H1 (cell line): ENCODE data around the gene MARS2. TPM values are rescaled to one million over a fixed set of nuclear protein-coding genes. Genes with fewer than 3 reads are reported as not detected.

ENCODE experiments used
- CTCF ChIA-PET: fragments of 300-600 bp; sonication (Branson Sonifier 250); formaldehyde crosslinking; loops from one replicate; lab custom pipeline; 2021; ENCODE audit not compliant: partially characterized antibody; lab: Charles Lee
- POLR2A ChIA-PET: fragments of 300-600 bp; sonication (Branson Sonifier 250); formaldehyde crosslinking; loops from one replicate; lab custom pipeline; 2021; ENCODE audit warnings: inconsistent platforms; ENCODE audit not compliant: partially characterized antibody; lab: Charles Lee
- DNase-seq, 2 experiments: peaks; one replicate each; pipeline versions ENCODE4 v3.0.0 to v3.0.0-alpha.2; 2010 to 2022; ENCODE audit warnings: low spot score in 2 of 2, low read depth in 1 of 2, mixed read lengths in 1 of 2
- FAIRE-seq: peaks from 2 replicates; lab custom pipeline; 2011; peaks lifted over from hg19 to GRCh38; lab: Jason Lieb, UNC
- H2AFZ ChIP-seq: 2 replicates; pipeline ENCODE4 v1.8.1; 2012; ENCODE audit warnings: low read length, inconsistent platforms
- H2AK5ac ChIP-seq: 2 replicates; pipeline ENCODE4 v1.6.1; 2013; ENCODE audit warnings: low read depth, low read length
- H2BK120ac ChIP-seq: replicated peaks from 2 replicates; pipeline ENCODE3; 2013; ENCODE audit warnings: low read depth, low read length, inconsistent platforms
- H2BK12ac ChIP-seq: 2 replicates; pipeline ENCODE4 v1.6.1; 2013; ENCODE audit warnings: low read depth, low read length
- H2BK15ac ChIP-seq: 2 replicates; pipeline ENCODE4 v1.6.1; 2013; ENCODE audit warnings: low read length
- H2BK20ac ChIP-seq: 2 replicates; pipeline ENCODE4 v1.6.1; 2013; ENCODE audit warnings: low read length
- H2BK5ac ChIP-seq: 2 replicates; pipeline ENCODE4 v1.6.1; 2013; ENCODE audit warnings: low read depth, low read length
- H3K14ac ChIP-seq: 2 replicates; pipeline ENCODE4 v1.6.1; 2013; ENCODE audit warnings: inconsistent platforms; ENCODE audit not compliant: insufficient read length
- H3K18ac ChIP-seq: 2 replicates; pipeline ENCODE4 v1.6.1; 2013; ENCODE audit warnings: low read length; ENCODE audit errors: extremely low read depth
- H3K23ac ChIP-seq: 2 replicates; pipeline ENCODE4 v1.6.1; 2013; ENCODE audit warnings: inconsistent platforms; ENCODE audit not compliant: insufficient read length
- H3K23me2 ChIP-seq: 2 replicates; pipeline ENCODE4 v1.6.1; 2013; ENCODE audit warnings: low read depth, low read length
- H3K27ac ChIP-seq: 2 replicates; pipeline ENCODE4 v1.6.1; 2011; ENCODE audit warnings: low read depth, low read length, inconsistent platforms
- H3K27me3 ChIP-seq, 4 experiments: replicated peaks in 1 of 4; 1 replicate in 1 of 4; 2 replicates in 3 of 4; pipeline versions ENCODE4 v1.6.1 to v1.8.1; 2011 to 2013; ENCODE audit warnings: low read length in 3 of 4, mild to moderate bottlenecking in 3 of 4, inconsistent platforms in 2 of 4, mixed read lengths in 2 of 4, moderate library complexity in 1 of 4; ENCODE audit not compliant: control insufficient read depth in 3 of 4, insufficient read depth in 3 of 4; ENCODE audit errors: extremely low read depth in 1 of 4
- H3K36me3 ChIP-seq, 4 experiments: 2 replicates each; pipeline versions ENCODE4 v1.6.1 to v1.8.1; 2011 to 2013; ENCODE audit warnings: mild to moderate bottlenecking in 4 of 4, low read length in 3 of 4, moderate library complexity in 2 of 4, control low read depth in 1 of 4, inconsistent platforms in 1 of 4; ENCODE audit not compliant: insufficient read depth in 4 of 4, control insufficient read depth in 2 of 4
- H3K4ac ChIP-seq: replicated peaks from 2 replicates; pipeline ENCODE3; 2013; ENCODE audit warnings: low read length, low read depth, mixed read lengths, inconsistent platforms; ENCODE audit not compliant: insufficient read length
- H3K4me1 ChIP-seq, 4 experiments: replicated peaks in 1 of 4; 1 replicate in 1 of 4; 2 replicates in 3 of 4; pipeline versions ENCODE4 v1.6.1 to v1.8.1; 2011 to 2013; ENCODE audit warnings: low read length in 3 of 4, inconsistent platforms in 2 of 4, mixed read lengths in 1 of 4; ENCODE audit not compliant: insufficient read depth in 4 of 4, control insufficient read depth in 3 of 4
- H3K4me2 ChIP-seq, 2 experiments: 2 replicates each; pipeline versions ENCODE4 v1.6.1 to v1.8.1; 2011 to 2013; ENCODE audit warnings: low read depth in 2 of 2, low read length in 2 of 2, control low read depth in 1 of 2, inconsistent platforms in 1 of 2, mild to moderate bottlenecking in 1 of 2; ENCODE audit not compliant: insufficient read depth in 1 of 2
- H3K4me3 ChIP-seq, 4 experiments: fragments of 200-600, 300-600 bp in 1 of 4; sonication (generic), shearing (Covaris generic), sonication (Bioruptor Twin) in 1 of 4; 2 replicates each; pipeline versions ENCODE4 v1.5.1 to v1.8.1; 2011 to 2016; ENCODE audit warnings: low read length in 4 of 4, low read depth in 3 of 4, control low read depth in 2 of 4, inconsistent platforms in 2 of 4, mild to moderate bottlenecking in 2 of 4, mixed read lengths in 1 of 4, moderate library complexity in 1 of 4; ENCODE audit not compliant: insufficient read depth in 2 of 4; ENCODE audit errors: extremely low read depth in 1 of 4
- H3K56ac ChIP-seq: replicated peaks from 2 replicates; pipeline ENCODE3; 2013; ENCODE audit warnings: low read depth, mild to moderate bottlenecking, mixed read lengths, low read length, inconsistent platforms; ENCODE audit not compliant: insufficient read length
- H3K79me1 ChIP-seq: 2 replicates; pipeline ENCODE4 v1.6.1; 2013; ENCODE audit warnings: low read depth, low read length, control low read depth
- H3K79me2 ChIP-seq, 2 experiments: 2 replicates each; pipeline versions ENCODE4 v1.6.1 to v1.8.1; 2012 to 2013; ENCODE audit warnings: low read length in 2 of 2, mild to moderate bottlenecking in 2 of 2, inconsistent platforms in 1 of 2; ENCODE audit not compliant: insufficient read depth in 2 of 2, control insufficient read depth in 1 of 2
- H3K9ac ChIP-seq, 4 experiments: replicated peaks in 1 of 4; 1 replicate in 1 of 4; 2 replicates in 3 of 4; pipeline versions ENCODE4 v1.6.1 to v1.8.1; 2011 to 2013; ENCODE audit warnings: low read depth in 3 of 4, low read length in 3 of 4, control low read depth in 2 of 4, mild to moderate bottlenecking in 2 of 4, moderate library complexity in 2 of 4, inconsistent platforms in 1 of 4; ENCODE audit errors: extremely low read depth in 1 of 4
- H3K9me3 ChIP-seq, 2 experiments: 2 replicates each; pipeline versions ENCODE4 v1.6.1 to v1.8.1; 2012 to 2013; ENCODE audit warnings: mild to moderate bottlenecking in 2 of 2, moderate library complexity in 2 of 2, control low read depth in 1 of 2, inconsistent platforms in 1 of 2, low read depth in 1 of 2, low read length in 1 of 2, mixed read lengths in 1 of 2; ENCODE audit not compliant: insufficient read depth in 2 of 2
- H4K20me1 ChIP-seq, 2 experiments: replicated peaks in 1 of 2; 2 replicates each; pipeline versions ENCODE3 to v1.8.1; 2011 to 2013; ENCODE audit warnings: inconsistent platforms in 2 of 2, low read length in 2 of 2, mild to moderate bottlenecking in 1 of 2; ENCODE audit not compliant: insufficient read depth in 2 of 2, control insufficient read depth in 1 of 2
- H4K5ac ChIP-seq: 2 replicates; pipeline ENCODE4 v1.6.1; 2013; ENCODE audit warnings: low read length, low read depth, mixed read lengths, inconsistent platforms; ENCODE audit not compliant: insufficient read length
- H4K8ac ChIP-seq: 2 replicates; pipeline ENCODE4 v1.8.0; 2013; ENCODE audit warnings: mild to moderate bottlenecking, moderate library complexity, low read length, inconsistent platforms; ENCODE audit not compliant: insufficient read depth; ENCODE audit errors: extremely low read depth
- H4K91ac ChIP-seq: replicated peaks from 2 replicates; pipeline ENCODE3; 2013; ENCODE audit warnings: low read length, mixed read lengths, inconsistent platforms; ENCODE audit not compliant: insufficient read length
- CBX8 ChIP-seq: fragments of 300-800, 300-1000 bp; sonication (generic); IDR thresholded peaks from 2 replicates; pipeline ENCODE4 v1.7.1; 2016; ENCODE audit warnings: low read depth, low read length, borderline replicate concordance
- CEBPB ChIP-seq: IDR thresholded peaks from 2 replicates; pipeline ENCODE4 v1.6.1; 2012; ENCODE audit warnings: low read depth, low read length
- MAFK ChIP-seq: IDR thresholded peaks from 2 replicates; pipeline ENCODE4 v1.6.1; 2012; ENCODE audit warnings: low read depth, mild to moderate bottlenecking, improper control_type of control experiment, low read length
- NRF1 ChIP-seq: IDR thresholded peaks from 2 replicates; pipeline ENCODE4 v1.6.1; 2011; ENCODE audit warnings: mild to moderate bottlenecking, low read depth, low read length, improper control_type of control experiment
- POLR2AphosphoS5 ChIP-seq: IDR thresholded peaks from 2 replicates; pipeline ENCODE4 v1.6.1; 2011; ENCODE audit warnings: low read depth, low read length
- WGBS, 2 experiments: shearing (Covaris generic) in 1 of 2; methylation state at CpG; one replicate each; pipeline versions ENCODE4 v1.1.6 to v1.1.7; 2013 to 2015; ENCODE audit warnings: low lambda C conversion rate in 2 of 2, mixed read lengths in 2 of 2, inconsistent platforms in 1 of 2, low coverage in 1 of 2, missing lambda C conversion rate in 1 of 2; ENCODE audit not compliant: insufficient replicate concordance in 2 of 2, insufficient coverage in 1 of 2, insufficient read length in 1 of 2; ENCODE audit errors: extremely low coverage in 1 of 2, missing lambda C conversion rate in 1 of 2; 5-methylcytosine and 5-hydroxymethylcytosine counted together
- polyA plus RNA-seq, 7 experiments: library from polyadenylated mRNA; depleted of rRNA in 3 of 7; stranded (reverse) in 5 of 7; unstranded in 2 of 7; fragments of >200 nt in 5 of 7; fragments of 200-250 nt in 2 of 7; gene quantifications; 1 replicate in 5 of 7; 2 replicates in 1 of 7; 4 replicates in 1 of 7; pipeline versions ENCODE4 v1.2.1 to v1.2.3, GENCODE V29; 2011 to 2013; ENCODE audit warnings: missing spikeins in 2 of 7, mixed read lengths in 2 of 7
- total RNA-seq: library from RNA; stranded (reverse); fragmentation: NEBNext Ultra II Directional; extraction: Animal tissue kit (Norgen Biotek cat#: 25700); gene quantifications from 2 replicates; pipeline ENCODE4 v1.2.1, GENCODE V29; 2021

MARS2 gene
- total and polyA plus RNA-seq, 2 of the 8 experiments (the other 6 are each of a cell fraction or from before 2014, with no cell fraction given) = 15.7 to 27.2 TPM

DNA sequence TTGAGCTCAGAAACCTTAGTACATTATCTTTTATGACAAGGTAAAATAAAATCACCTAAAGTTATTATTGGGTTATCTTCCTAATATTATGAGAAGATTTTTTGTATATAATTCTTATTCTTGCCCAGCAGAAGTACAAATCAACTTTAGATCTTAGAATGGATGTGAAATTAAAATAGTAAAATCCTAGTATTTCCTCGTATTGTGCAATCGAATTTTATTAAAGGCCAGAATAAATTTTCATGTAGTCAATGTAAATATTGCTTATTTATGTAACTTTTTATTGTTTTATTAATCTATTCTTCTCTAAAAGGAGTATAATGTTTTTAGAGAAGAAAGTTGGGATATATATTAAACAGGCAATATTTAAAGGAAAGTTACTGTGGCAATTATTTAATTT, 12.7 kb downstream of the MARS2 start:
- no peak overlapping the region for H2BK120ac ChIP-seq
- 92% methylated on average over 2 of the region's 2 CpGs; no CpG with 5 or more reads in 1 of the 2 experiments for WGBS, 2 experiments
- no peaks in the 10 kb centered on the region for H3K23me2 ChIP-seq
- H3K4me3 ChIP-seq = no peak overlapping the region
- H2BK12ac ChIP-seq = no peak overlapping the region
- H3K23ac ChIP-seq = no peak overlapping the region
- peaks cover 0 to 4% of the 10 kb centered on the region in 2 experiments; a peak in 1 of 4 replicates for H3K79me2 ChIP-seq
- no peak overlapping the region for H3K56ac ChIP-seq
- peaks cover 0 to 1% (median 0%) of the 10 kb centered on the region in 4 experiments; a peak in 1 of 7 replicates for H3K27me3 ChIP-seq
- H3K14ac ChIP-seq = no peak overlapping the region
- H3K18ac ChIP-seq = no peak overlapping the region
- no peak overlapping the region for H3K4ac ChIP-seq
- no peak overlapping the region for H3K4me2 ChIP-seq
- H3K9me3 ChIP-seq = no peaks in the 10 kb centered on the region
- POLR2A ChIA-PET = interaction anchor here (0.6 kb wide), 1 partner anchor 220 kb away, joined by 3 read pairs; no protein-coding TSS in a partner anchor
- no peak for TF ChIP-seq CBX8
- TF ChIP-seq MAFK = no peak
- TF ChIP-seq NRF1 = no peak
- TF ChIP-seq CEBPB = peak; percentile 26; the same call in 1 of the 2 replicates
- no peak for TF ChIP-seq POLR2AphosphoS5
- TF ChIP-seq, all 59 proteins: peak for 1
- Histone ChIP-seq H3K27ac (no peak overlapping the region), H4K5ac (no peak overlapping the region), H4K20me1 (no peaks in the 10 kb centered on the region), H2AK5ac (no peak overlapping the region), H2BK15ac (no peak overlapping the region), H2BK20ac (no peak overlapping the region), H2BK5ac (no peak overlapping the region), H3K4me1 (no peaks in the 10 kb centered on the region), H3K79me1 (no peaks in the 10 kb centered on the region), H3K36me3 (peaks cover 0 to 6% (median 0%) of the 10 kb centered on the region in 4 experiments; a peak in 2 of 8 replicates), H4K91ac (no peak overlapping the region), H4K8ac (no peak overlapping the region), H2AFZ (no peak overlapping the region), H3K9ac (no peak overlapping the region)
- CTCF ChIA-PET = interaction anchor here (0.6 to 3.0 kb wide), 2 partner anchors 11 to 255 kb away, joined by 3 to 18 read pairs; no protein-coding TSS in a partner anchor
- FAIRE-seq = no peak
- no peak for DNase-seq
